Fibroblast of lung (primary cell): ENCODE data around the gene GRN. TPM values are rescaled to one million over a fixed set of nuclear protein-coding genes. Genes with fewer than 3 reads are reported as not detected.
"Not testable (repeated sequence)": the region's sequence is repeated elsewhere in the genome, so short reads cannot be mapped to it uniquely, and the experiment has no call there.

Experiments used
- DNase-seq, 2 donors: peaks; one replicate each; pipeline versions ENCODE4 v3.0.0 to v3.0.0-alpha.2; 2010; ENCODE audit warnings: low read depth in 2 of 2
- H2AFZ ChIP-seq: 2 replicates; pipeline ENCODE4 v1.5.1; 2012; ENCODE audit warnings: low read length, control low read depth, inconsistent platforms
- H3K27ac ChIP-seq: 2 replicates; pipeline ENCODE4 v1.5.1; 2011; ENCODE audit warnings: low read length, control low read depth; ENCODE audit not compliant: insufficient read depth
- H3K27me3 ChIP-seq: 2 replicates; pipeline ENCODE4 v1.5.1; 2011; ENCODE audit warnings: mild to moderate bottlenecking, low read length; ENCODE audit not compliant: control insufficient read depth, insufficient read depth
- H3K36me3 ChIP-seq: 2 replicates; pipeline ENCODE4 v1.5.1; 2011; ENCODE audit warnings: low read length; ENCODE audit not compliant: control insufficient read depth, insufficient read depth
- H3K4me1 ChIP-seq: 2 replicates; pipeline ENCODE4 v1.5.1; 2011; ENCODE audit warnings: low read length; ENCODE audit not compliant: control insufficient read depth, insufficient read depth; ENCODE audit errors: extremely low read depth
- H3K4me2 ChIP-seq: 2 replicates; pipeline ENCODE4 v1.5.1; 2011; ENCODE audit warnings: low read length, control low read depth; ENCODE audit not compliant: insufficient read depth; ENCODE audit errors: extremely low read depth
- H3K4me3 ChIP-seq, 4 experiments: fragments of 200-600 bp in 1 of 4; sonication (generic) in 1 of 4; replicated peaks in 1 of 4; 2 replicates each; pipeline ENCODE4 v1.5.1; 2011 to 2016; ENCODE audit warnings: low read length in 4 of 4, low read depth in 3 of 4, mild to moderate bottlenecking in 3 of 4, control low read depth in 2 of 4, inconsistent platforms in 1 of 4, mixed read lengths in 1 of 4; ENCODE audit not compliant: insufficient read depth in 1 of 4; ENCODE audit errors: control extremely low read depth in 1 of 4
- H3K79me2 ChIP-seq: 2 replicates; pipeline ENCODE4 v1.5.1; 2012; ENCODE audit warnings: mild to moderate bottlenecking, low read length, inconsistent platforms; ENCODE audit not compliant: control insufficient read depth, insufficient read depth
- H3K9ac ChIP-seq: 2 replicates; pipeline ENCODE4 v1.5.1; 2011; ENCODE audit warnings: mild to moderate bottlenecking, low read length, control low read depth; ENCODE audit not compliant: insufficient read depth
- H3K9me3 ChIP-seq: 2 replicates; pipeline ENCODE4 v1.5.1; 2012; ENCODE audit warnings: low read depth, low read length; ENCODE audit not compliant: control insufficient read depth, insufficient read depth
- H4K20me1 ChIP-seq: 2 replicates; pipeline ENCODE4 v1.5.1; 2011; ENCODE audit warnings: low read length; ENCODE audit not compliant: control insufficient read depth, insufficient read depth; ENCODE audit errors: extremely low read depth
- EZH2 ChIP-seq: IDR thresholded peaks from 2 replicates; pipeline ENCODE4 v1.5.1; 2012; ENCODE audit warnings: low read length, control low read depth, mild to moderate bottlenecking; ENCODE audit errors: missing control alignments
- polyA plus RNA-seq, 2 donors: library from polyadenylated mRNA; depleted of rRNA in 1 of 2; stranded (reverse) in 1 of 2; unstranded in 1 of 2; fragments of >200 nt; gene quantifications; 2 replicates each; pipeline ENCODE4 v1.2.1, GENCODE V29; 2011 to 2012; ENCODE audit warnings: missing spikeins in 1 of 2
- total RNA-seq: library from RNA; depleted of rRNA; stranded (reverse); fragments of >200 nt; gene quantifications from 2 replicates; pipeline ENCODE4 v1.2.1, GENCODE V29; 2014
- TF ChIP-seq, protein P1 (sequence below), 2 donors: IDR thresholded peaks in 1 of 2; conservative IDR thresholded peaks in 1 of 2; 1 replicate in 1 of 2; 2 replicates in 1 of 2; pipeline ENCODE4 v1.5.1; 2011 to 2012; ENCODE audit warnings: low read length in 2 of 2, control low read depth in 1 of 2, inconsistent platforms in 1 of 2, low read depth in 1 of 2, mild to moderate bottlenecking in 1 of 2

The GRN gene
- total and polyA plus RNA-seq, 2 donors (not counting 1 experiment from before 2014, with no cell fraction given): 146 to 315 TPM

DNA sequence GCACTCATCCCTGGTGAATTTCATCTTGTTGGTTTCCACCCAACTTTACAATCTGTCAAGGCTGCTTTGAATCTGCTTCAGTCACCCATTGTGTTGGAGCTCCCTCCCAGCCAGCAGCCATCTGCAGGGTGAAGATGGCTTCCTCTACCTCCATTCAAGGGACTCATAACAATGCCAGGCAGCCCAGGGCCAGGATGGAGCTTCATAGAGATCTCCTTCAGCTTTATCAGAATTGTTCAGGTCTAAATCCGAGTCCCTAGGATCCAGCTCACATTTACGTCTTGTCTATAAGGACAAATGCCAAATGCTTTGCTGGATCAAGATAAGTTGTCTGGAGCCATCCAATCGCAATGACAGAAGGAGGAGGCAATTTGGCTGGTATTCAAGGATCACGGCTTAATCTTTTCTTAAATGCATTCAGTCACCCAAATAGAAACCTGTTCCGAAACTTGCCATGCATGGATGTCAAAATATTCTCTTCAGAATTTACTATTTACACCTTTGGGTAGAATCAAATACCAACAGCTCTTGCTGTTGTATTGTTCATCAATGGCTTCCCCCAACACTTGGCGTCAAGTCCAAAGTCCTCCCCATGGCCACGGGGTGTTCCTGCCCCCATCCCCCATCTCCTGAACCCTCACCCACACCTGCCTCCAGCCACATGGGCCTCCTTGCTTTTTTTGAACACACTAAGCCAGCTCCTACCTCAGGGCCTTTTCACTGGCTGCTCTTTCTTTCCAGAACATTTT, 22.3 kb downstream of the GRN start:
- Histone ChIP-seq H3K27ac (no peak overlapping the region), H3K9me3 (no peaks in the 10 kb centered on the region), H3K4me3 (no peak overlapping the region), H3K4me2 (no peak overlapping the region), H3K79me2 (no peaks in the 10 kb centered on the region), H3K27me3 (peaks cover 20% of the 10 kb centered on the region), H3K4me1 (no peaks in the 10 kb centered on the region), H2AFZ (no peak overlapping the region), H4K20me1 (no peaks in the 10 kb centered on the region), H3K9ac (no peak overlapping the region), H3K36me3 (no peaks in the 10 kb centered on the region)
- no peak for DNase-seq
- TF ChIP-seq, protein P1, sequence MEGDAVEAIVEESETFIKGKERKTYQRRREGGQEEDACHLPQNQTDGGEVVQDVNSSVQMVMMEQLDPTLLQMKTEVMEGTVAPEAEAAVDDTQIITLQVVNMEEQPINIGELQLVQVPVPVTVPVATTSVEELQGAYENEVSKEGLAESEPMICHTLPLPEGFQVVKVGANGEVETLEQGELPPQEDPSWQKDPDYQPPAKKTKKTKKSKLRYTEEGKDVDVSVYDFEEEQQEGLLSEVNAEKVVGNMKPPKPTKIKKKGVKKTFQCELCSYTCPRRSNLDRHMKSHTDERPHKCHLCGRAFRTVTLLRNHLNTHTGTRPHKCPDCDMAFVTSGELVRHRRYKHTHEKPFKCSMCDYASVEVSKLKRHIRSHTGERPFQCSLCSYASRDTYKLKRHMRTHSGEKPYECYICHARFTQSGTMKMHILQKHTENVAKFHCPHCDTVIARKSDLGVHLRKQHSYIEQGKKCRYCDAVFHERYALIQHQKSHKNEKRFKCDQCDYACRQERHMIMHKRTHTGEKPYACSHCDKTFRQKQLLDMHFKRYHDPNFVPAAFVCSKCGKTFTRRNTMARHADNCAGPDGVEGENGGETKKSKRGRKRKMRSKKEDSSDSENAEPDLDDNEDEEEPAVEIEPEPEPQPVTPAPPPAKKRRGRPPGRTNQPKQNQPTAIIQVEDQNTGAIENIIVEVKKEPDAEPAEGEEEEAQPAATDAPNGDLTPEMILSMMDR (conservative IDR thresholded peaks at IDR 0.05 in 1 of 2, IDR thresholded peaks at IDR 0.05 in 1 of 2; ENCODE audit: low read depth in 1 of 2, low read length in 2 of 2): no peak
- TF ChIP-seq EZH2: no peak

DNA sequence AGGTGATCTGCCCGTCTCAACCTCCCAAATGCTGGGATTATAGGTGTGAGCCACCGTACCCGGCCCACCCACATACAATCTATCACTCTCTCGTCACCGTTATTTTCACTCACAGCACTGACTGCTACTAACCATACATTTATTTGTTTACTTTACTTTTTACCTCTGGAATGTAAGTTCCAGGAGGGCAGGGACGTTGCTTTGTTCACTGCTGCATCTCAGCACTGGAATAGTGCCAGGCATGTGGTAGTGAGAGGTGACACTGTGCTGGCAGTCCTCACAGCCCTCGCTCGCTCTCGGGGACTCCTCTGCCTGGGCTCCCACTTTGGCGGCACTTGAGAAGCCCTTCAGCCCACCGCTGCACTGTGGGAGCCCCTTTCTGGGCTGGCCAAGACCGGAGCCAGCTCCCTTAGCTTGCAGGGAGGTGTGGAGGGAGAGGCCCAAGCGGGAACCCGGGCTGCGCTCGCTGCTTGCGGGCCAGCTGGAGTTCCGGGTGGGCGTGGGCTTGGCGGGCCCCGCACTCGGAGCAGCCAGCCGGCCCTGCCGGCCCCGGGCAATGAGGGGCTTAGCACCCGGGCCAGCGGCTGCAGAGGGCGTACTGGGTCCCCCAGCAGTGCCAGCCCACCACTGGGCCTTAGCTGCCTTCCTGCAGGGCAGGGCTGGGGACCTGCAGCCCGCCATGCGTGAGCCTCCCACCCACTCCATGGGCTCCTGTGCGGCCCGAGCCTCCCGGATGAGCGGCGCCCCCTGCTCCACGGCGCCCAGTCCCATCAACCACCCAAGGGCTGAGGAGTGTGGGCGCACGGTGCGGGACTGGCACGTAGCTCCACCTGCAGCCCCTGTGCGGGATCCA, 23.5 kb downstream of the GRN start:
- not testable (repeated sequence) for DNase-seq, H3K9ac ChIP-seq

DNA sequence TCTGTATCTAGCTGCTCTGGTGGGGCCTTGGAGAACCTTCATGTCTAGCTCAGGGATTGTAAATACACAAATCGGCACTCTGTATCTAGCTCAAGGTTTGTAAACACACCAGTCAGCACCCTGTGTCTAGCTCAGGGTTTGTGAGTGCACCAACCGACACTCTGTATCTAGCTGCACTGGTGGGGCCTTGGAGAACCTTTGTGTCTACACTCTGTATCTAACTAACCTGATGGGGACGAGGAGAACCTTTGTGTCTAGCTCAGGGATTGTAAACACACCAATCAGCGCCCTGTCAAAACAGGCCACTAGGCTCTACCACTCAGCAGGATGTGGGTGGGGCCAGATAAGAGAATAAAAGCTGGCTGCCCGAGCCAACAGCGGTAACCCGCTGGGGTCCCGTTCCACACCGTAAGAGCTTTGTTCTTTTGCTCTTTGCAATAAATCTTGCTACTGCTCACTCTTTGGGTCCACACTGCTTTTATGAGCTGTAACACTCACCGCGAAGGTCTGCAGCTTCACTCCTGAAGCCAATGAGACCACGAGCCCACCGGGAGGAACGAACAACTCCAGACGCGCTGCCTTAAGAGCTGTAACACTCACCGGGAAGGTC, 24.4 kb downstream of the GRN start:
- not testable (repeated sequence) for H3K9me3 ChIP-seq, H2AFZ ChIP-seq, H3K36me3 ChIP-seq, H3K79me2 ChIP-seq, H3K4me3 ChIP-seq, DNase-seq, H3K9ac ChIP-seq, H3K4me1 ChIP-seq, H3K27ac ChIP-seq, H4K20me1 ChIP-seq, H3K4me2 ChIP-seq
- H3K27me3 ChIP-seq: peaks cover 20% of the 10 kb centered on the region

More for the DNA sequence above, 23.5 kb downstream of the GRN start:
- H3K27me3 ChIP-seq: peaks cover 20% of the 10 kb centered on the region
- not testable (repeated sequence) for H3K4me2 ChIP-seq, H3K27ac ChIP-seq, H2AFZ ChIP-seq, H3K36me3 ChIP-seq, H3K4me3 ChIP-seq, H4K20me1 ChIP-seq, H3K9me3 ChIP-seq, H3K4me1 ChIP-seq, H3K79me2 ChIP-seq
